Loucy (cell line): Measurements from ENCODE around the gene NPPA.

Experiments
- H2AFZ ChIP-seq: fragments of 200-600 bp; sonication (generic); 2 replicates; pipeline ENCODE4 v1.6.0; 2016; ENCODE audit warnings: antibody characterized with exemption, mild to moderate bottlenecking, low read length, moderate library complexity
- H3F3A ChIP-seq: fragments of 200-600 bp; 2 replicates; pipeline ENCODE4 v1.6.0; 2016; ENCODE audit warnings: antibody characterized with exemption, low read depth, mild to moderate bottlenecking
- H3K27me3 ChIP-seq: fragments of 200-600 bp; sonication (generic); 2 replicates; pipeline ENCODE4 v1.6.1; 2014; ENCODE audit warnings: low read length, mild to moderate bottlenecking; ENCODE audit not compliant: insufficient read depth, poor library complexity, severe bottlenecking
- H3K36me3 ChIP-seq: fragments of 200-600 bp; sonication (generic); 2 replicates; pipeline ENCODE4 v1.6.1; 2016; ENCODE audit warnings: low read length; ENCODE audit not compliant: insufficient read depth
- H3K4me1 ChIP-seq: fragments of 200-600 bp; sonication (generic); 2 replicates; pipeline ENCODE4 v1.5.1; 2014; ENCODE audit warnings: low read length, mild to moderate bottlenecking; ENCODE audit not compliant: insufficient read depth, poor library complexity, severe bottlenecking
- H3K4me2 ChIP-seq: fragments of 200-600 bp; sonication (generic); 2 replicates; pipeline ENCODE4 v1.6.0; 2014; ENCODE audit warnings: antibody characterized with exemption, low read length, low read depth, mild to moderate bottlenecking; ENCODE audit not compliant: poor library complexity, severe bottlenecking
- H3K4me3 ChIP-seq: fragments of 200-600 bp; sonication (generic); 2 replicates; pipeline ENCODE4 v1.5.1; 2014; ENCODE audit warnings: low read length, mild to moderate bottlenecking, mixed read lengths; ENCODE audit not compliant: poor library complexity, severe bottlenecking
- H3K79me2 ChIP-seq: fragments of 200-600 bp; sonication (generic); 2 replicates; pipeline ENCODE4 v1.6.1; 2014; ENCODE audit warnings: low read length; ENCODE audit not compliant: insufficient read depth
- H3K9ac ChIP-seq: fragments of 200-600 bp; sonication (generic); 2 replicates; pipeline ENCODE4 v1.6.0; 2014; ENCODE audit warnings: mild to moderate bottlenecking, low read depth, low read length, moderate library complexity; ENCODE audit not compliant: poor library complexity, severe bottlenecking
- H3K9me2 ChIP-seq: fragments of 200-600 bp; sonication (generic); replicated peaks from 2 replicates; pipeline ENCODE4 v1.6.1; 2016; ENCODE audit warnings: low read depth, low read length, mixed read lengths
- H3K9me3 ChIP-seq: fragments of 200-600 bp; sonication (generic); 2 replicates; pipeline ENCODE4 v1.6.1; 2014; ENCODE audit warnings: mild to moderate bottlenecking, antibody characterized with exemption, low read length, low read depth; ENCODE audit not compliant: insufficient read depth
- H4K20me1 ChIP-seq: fragments of 200-600 bp; sonication (generic); 2 replicates; pipeline ENCODE4 v1.6.0; 2014; ENCODE audit warnings: antibody characterized with exemption, low read length, mild to moderate bottlenecking; ENCODE audit not compliant: insufficient read depth, poor library complexity, severe bottlenecking
- EZH2phosphoT487 ChIP-seq: fragments of 200-600 bp; IDR thresholded peaks from 2 replicates; pipeline ENCODE4 v1.6.1; 2018; ENCODE audit warnings: antibody characterized with exemption, mild to moderate bottlenecking, moderate library complexity, borderline replicate concordance
- TF ChIP-seq, protein P1 (sequence below): fragments of 200-600 bp; sonication (generic); conservative IDR thresholded peaks from 2 replicates; pipeline ENCODE4 v1.5.1; 2014; ENCODE audit warnings: mild to moderate bottlenecking, antibody characterized with exemption, low read length

The NPPA gene

GRCh38 chr1:11878081-11878890 lies 30.7 kb upstream of the NPPA start:
- H4K20me1 ChIP-seq = no peaks in the 10 kb centered on the region
- H3K9me2 ChIP-seq = no peaks in the 10 kb centered on the region
- TF ChIP-seq, protein P1, sequence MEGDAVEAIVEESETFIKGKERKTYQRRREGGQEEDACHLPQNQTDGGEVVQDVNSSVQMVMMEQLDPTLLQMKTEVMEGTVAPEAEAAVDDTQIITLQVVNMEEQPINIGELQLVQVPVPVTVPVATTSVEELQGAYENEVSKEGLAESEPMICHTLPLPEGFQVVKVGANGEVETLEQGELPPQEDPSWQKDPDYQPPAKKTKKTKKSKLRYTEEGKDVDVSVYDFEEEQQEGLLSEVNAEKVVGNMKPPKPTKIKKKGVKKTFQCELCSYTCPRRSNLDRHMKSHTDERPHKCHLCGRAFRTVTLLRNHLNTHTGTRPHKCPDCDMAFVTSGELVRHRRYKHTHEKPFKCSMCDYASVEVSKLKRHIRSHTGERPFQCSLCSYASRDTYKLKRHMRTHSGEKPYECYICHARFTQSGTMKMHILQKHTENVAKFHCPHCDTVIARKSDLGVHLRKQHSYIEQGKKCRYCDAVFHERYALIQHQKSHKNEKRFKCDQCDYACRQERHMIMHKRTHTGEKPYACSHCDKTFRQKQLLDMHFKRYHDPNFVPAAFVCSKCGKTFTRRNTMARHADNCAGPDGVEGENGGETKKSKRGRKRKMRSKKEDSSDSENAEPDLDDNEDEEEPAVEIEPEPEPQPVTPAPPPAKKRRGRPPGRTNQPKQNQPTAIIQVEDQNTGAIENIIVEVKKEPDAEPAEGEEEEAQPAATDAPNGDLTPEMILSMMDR = no peak
- no peak for TF ChIP-seq EZH2phosphoT487
- H3K4me2 ChIP-seq = no peak overlapping the region
- H3F3A ChIP-seq = no peaks in the 10 kb centered on the region
- no peak overlapping the region for H3K9ac ChIP-seq
- no peaks in the 10 kb centered on the region for H3K36me3 ChIP-seq
- H3K4me1 ChIP-seq = no peaks in the 10 kb centered on the region
- no peak overlapping the region for H3K4me3 ChIP-seq
- H2AFZ ChIP-seq = no peak overlapping the region
- no peaks in the 10 kb centered on the region for H3K27me3 ChIP-seq
- no peaks in the 10 kb centered on the region for H3K79me2 ChIP-seq
- no peaks in the 10 kb centered on the region for H3K9me3 ChIP-seq

GRCh38 chr1:11877074-11877473 lies 29.5 kb upstream of the NPPA start:
- H3F3A ChIP-seq = no peaks in the 10 kb centered on the region
- H3K79me2 ChIP-seq = no peaks in the 10 kb centered on the region
- H3K4me3 ChIP-seq = no peak overlapping the region
- H4K20me1 ChIP-seq = no peaks in the 10 kb centered on the region
- no peaks in the 10 kb centered on the region for H3K9me2 ChIP-seq
- no peaks in the 10 kb centered on the region for H3K9me3 ChIP-seq
- no peaks in the 10 kb centered on the region for H3K4me1 ChIP-seq
- no peaks in the 10 kb centered on the region for H3K36me3 ChIP-seq
- H3K9ac ChIP-seq = no peak overlapping the region
- H3K4me2 ChIP-seq = no peak overlapping the region
- TF ChIP-seq, protein P1 = no peak
- no peak for TF ChIP-seq EZH2phosphoT487
- no peaks in the 10 kb centered on the region for H3K27me3 ChIP-seq
- H2AFZ ChIP-seq = no peak overlapping the region

GRCh38 chr1:11875094-11875493 lies 27.5 kb upstream of the NPPA start:
- H3K9me3 ChIP-seq = no peaks in the 10 kb centered on the region
- H2AFZ ChIP-seq = no peak overlapping the region
- no peak overlapping the region for H3K9ac ChIP-seq
- H3K79me2 ChIP-seq = no peaks in the 10 kb centered on the region
- H3K4me2 ChIP-seq = no peak overlapping the region
- no peaks in the 10 kb centered on the region for H3K36me3 ChIP-seq
- H3K4me1 ChIP-seq = no peaks in the 10 kb centered on the region
- TF ChIP-seq, protein P1 = no peak
- TF ChIP-seq EZH2phosphoT487 = no peak
- H3K4me3 ChIP-seq = no peak overlapping the region
- H4K20me1 ChIP-seq = no peaks in the 10 kb centered on the region
- H3F3A ChIP-seq = no peaks in the 10 kb centered on the region
- no peaks in the 10 kb centered on the region for H3K27me3 ChIP-seq
- H3K9me2 ChIP-seq = no peaks in the 10 kb centered on the region
